Activated CD8-positive, alpha-beta memory T cell treated with anti-CD3 and anti-CD28 coated beads, Interleukin-2, amount 50 U/mL, for 1 hour (primary cell): ENCODE results near the gene COPG2.
"Not testable (repeated sequence)": the region's sequence is repeated elsewhere in the genome, so short reads cannot be mapped to it uniquely, and the experiment has no call there.

Experiments
- DNase-seq: peaks from one replicate; pipeline ENCODE4 v3.0.0-alpha.2; 2020; ENCODE audit errors: extremely low read depth

The COPG2 gene

DNA sequence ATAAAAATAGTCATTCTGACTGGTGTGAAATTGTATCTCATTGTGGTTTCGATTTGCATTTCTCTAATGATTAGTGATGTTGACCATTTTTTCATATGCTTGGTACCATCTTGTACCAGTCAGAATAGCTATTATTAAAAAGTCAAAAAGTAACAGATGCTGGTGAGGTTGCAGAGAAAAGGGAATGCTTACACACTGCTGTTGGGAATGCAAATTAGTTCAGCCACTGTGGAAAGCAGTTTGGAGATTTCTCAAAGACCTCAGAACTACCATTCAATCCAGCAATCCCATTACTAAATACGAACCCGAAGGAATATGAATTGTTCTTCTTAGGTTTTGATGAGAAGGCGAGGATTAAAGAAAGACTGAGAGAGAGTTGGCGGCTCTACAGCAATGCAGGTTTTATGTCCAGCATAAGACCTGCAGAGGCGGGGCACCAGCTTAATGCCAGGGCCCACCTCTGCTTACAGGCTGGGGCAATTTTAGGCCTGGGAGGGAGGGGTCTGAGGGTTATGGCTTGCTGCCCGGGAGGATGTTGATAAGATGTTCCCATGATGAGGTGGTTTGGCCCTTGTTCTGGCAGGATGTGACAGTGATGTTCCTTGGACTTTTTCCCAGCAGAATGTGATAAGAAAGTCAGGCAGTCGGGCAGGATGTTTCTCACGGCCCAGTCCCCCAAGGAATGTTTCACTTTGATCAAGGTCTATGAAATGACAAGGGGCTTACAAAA, 102.2 kb downstream of the COPG2 start:
- no peak for DNase-seq

DNA sequence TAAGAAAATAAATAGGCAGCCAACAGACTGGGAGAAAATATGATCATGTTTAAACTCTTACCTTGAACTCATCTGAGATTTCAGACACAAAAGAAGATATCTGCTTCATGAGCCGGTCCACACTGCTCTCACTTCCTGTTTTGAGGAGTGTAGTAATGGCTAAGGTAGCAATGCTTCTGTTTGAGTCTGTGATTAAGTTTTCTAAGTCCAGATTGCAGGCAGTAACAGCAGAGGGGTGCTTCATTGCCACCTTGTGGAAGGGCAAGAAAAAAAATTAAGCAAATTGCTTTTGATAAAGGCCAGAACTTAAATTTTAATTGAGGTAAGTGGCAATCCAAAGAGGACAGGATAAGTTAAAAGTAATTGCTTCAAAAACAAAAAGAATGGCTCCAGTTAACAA, 107.6 kb downstream of the COPG2 start:
- no peak for DNase-seq

DNA sequence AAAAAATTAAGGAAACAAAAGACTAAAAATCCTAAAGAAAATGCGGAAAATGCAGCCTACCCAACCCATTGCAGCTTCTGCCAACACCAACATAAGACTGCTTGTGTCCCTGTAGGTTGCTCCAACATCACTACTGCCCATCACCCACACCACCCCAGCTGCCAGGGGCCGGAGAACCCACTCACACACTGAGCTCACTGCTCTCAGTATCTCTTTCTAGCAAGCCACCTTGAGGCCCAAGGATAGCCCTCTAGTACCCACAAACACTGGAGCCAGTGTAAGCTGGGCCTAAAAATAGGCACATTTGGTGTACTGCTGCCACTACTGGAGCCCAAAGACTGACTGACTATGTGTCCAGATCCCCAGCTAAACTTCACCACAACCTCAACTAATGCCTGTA, 109.4 kb downstream of the COPG2 start:
- DNase-seq = no peak

DNA sequence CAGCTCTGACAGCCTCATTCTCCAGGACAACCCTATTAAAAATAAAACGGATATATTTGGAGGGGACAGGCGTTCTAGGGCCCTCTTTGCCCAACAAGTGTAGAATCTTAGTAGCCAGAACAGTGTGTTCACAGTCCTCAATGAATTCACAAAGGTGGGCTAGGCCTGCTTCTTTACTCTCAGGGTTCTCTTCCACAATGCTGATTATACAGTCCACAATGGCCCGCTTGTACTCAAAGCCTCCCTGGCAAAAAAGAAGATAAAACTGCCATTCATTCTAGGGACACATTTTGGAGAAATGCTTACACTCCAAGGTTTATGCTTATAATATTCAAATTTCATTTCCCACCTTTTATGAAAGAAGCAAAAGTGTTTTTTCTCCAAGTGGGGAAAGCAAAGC, 114.1 kb downstream of the COPG2 start:
- no peak for DNase-seq

GRCh38 chr7:130553398-130554029, 115.0 kb downstream of the COPG2 start:
- DNase-seq = no peak

DNA sequence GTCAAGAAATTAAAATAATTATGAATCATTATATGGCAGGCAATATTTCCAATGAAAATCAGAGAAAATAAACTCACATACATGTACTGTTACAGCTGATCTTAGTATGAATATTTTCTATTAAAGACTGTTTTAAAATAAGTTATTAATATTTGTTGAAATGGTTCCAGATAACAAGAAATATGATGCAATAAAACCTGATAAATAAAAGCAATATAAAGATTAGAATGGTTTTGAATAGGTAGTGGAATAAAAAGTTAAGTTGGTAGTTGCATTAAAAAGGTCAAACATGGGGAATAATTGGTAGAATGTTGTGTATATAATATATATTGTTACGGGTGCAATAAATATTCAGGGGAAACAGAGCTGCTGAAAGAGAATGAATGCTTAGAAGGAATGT, 124.2 kb downstream of the COPG2 start:
- no peak for DNase-seq

GRCh38 chr7:130543487-130544010, 125.0 kb downstream of the COPG2 start:
- no peak for DNase-seq

GRCh38 chr7:130542297-130542696, 126.3 kb downstream of the COPG2 start:
- not testable (repeated sequence) for DNase-seq

- not testable (repeated sequence) for DNase-seq
These were observed 127.3 kb downstream of the COPG2 start for GRCh38 chr7:130541287-130541686.

GRCh38 chr7:130537894-130538293, 130.7 kb downstream of the COPG2 start:
- not testable (repeated sequence) for DNase-seq

GRCh38 chr7:130529417-130529816, 139.1 kb downstream of the COPG2 start:
- DNase-seq = no peak

DNA sequence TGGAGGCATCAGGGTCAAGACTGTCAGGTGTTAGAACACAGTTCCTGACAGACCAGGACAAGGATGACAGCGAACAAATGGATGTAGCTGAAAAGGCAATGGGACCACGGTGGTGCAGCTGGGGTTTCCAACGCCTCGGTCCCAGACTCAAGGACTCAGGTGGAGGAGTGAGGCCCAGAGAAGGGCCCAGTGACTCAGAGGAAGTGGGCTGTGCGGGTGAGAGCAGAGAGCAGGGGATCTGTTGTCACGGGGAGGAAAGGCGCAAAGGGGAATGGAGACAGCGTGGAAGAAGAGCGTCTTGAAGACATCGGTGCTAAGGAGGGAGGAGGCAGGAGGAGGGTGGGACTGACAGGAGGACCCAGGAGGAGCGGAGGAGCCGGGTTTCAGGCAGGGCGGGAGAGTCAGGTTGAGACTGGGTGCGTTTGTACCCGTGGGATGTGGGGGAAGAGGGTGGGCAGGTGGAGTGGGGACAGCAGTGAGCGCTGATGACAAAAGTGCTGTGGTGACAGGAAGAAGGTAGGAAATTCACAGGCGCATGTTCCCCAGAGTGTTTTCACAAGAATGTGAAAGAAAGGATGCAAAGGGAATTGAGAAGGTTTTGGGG, 140.7 kb downstream of the COPG2 start:
- DNase-seq = not testable (repeated sequence)

- DNase-seq = no peak
These were observed 143.9 kb downstream of the COPG2 start for GRCh38 chr7:130524628-130525027.

DNA sequence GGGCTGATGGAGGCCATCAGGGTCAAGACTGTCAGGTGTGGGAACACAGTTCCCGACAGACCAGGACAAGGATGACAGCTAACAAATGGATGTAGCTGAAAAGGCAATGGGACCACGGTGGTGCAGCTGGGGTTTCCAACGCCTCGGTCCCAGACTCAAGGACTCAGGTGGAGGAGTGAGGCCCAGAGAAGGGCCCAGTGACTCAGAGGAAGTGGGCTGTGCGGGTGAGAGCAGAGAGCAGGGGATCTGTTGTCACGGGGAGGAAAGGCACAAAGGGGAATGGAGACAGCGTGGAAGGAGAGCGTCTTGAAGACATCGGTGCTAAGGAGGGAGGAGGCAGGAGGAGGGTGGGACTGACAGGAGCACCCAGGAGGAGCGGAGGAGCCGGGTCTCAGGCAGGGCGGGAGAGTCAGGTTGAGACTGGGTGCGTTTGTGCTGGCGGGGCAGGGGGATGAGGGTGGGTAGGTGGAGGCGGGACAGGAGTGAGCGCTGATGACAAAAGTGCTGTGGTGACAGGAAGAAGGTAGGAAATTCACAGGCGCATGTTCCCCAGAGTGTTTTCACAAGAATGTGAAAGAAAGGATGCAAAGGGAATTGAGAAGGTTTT, 144.9 kb downstream of the COPG2 start:
- DNase-seq = not testable (repeated sequence)

DNA sequence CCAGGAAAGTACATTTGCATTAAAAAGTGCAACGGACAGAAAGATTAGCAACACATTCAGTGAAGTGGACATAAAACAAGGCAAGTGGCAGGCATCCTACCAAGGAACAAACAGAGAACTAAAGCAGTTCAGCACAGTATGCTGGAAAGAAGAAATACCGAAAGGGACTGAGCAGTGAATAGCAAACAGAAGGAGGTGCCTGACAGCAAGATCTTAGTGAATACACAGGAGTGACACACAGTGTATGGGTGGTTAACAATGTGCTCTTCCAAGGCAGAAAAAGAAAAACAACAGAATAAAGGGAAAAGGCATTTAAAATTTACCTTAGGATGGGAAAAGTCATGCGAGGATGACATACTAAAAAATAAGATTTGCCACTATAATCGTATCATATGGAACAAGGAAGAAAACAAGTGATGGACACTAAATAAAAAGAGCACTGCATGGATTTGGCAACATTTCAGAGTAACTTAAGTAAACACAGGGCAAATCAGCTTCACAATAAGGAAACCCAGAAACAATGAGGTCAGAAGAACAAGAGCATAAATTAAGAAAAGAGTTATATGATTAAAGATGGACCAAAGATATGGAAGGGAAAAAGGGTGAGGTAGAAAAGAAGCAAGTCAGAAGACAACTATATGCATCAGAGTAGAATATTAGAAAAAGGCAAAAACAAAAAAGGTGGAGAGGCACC, 147.1 kb downstream of the COPG2 start:
- DNase-seq = no peak

DNA sequence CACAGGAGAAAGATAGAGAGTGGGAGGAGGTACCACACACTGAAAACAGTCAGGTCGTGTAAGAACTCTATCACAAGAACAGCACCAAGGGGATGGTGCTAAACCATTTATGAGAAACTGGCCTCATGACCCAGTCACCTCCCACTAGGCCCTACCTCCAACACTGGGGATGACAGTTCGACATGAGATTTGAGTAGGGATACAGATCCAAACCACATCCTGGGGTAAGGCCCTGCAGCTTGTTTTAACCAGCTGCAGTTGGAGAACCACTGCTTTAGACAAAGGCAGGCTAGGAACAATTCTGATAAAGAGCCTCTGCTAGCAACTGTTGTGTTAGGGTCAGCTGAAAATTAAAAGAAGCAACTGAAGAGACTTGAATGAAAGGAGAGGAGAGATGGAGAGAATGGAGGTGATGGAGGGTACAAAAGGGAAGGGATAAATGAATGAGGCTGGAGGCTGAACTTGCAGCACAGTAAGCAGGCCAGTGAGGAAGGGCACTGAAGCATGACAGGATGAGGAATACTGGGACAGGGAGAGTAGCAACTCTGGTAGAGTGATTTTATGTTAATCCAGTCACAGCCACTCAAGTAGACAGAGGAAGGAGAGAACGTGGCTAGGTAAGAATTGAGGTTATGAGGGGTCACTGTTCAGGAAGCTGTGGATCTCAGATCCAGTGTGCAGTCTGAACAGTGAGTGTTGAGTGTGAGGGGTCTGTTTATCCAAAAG, 153.1 kb downstream of the COPG2 start:
- no peak for DNase-seq

GRCh38 chr7:130513447-130513846, 155.1 kb downstream of the COPG2 start:
- DNase-seq = no peak

GRCh38 chr7:130512038-130512437, 156.5 kb downstream of the COPG2 start:
- not testable (repeated sequence) for DNase-seq

DNA sequence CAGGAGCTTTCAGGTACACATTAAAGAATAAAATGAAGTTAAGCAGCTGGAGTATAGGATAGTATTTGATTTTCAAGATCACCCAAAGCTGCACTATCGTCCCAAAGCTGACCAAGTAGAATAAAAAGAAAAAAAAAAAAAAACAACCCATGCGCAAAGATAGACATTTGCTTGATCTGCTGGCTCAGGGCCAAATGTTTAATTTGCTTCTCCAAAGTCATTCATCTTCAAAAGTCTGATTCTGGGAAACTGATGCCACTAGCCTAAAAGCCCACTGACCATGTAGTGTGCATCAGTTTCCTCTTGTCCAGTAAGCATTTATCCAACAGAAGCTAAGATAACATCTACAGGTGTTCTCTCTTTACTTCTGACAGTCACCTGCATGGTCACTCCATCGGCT, 162.2 kb downstream of the COPG2 start:
- DNase-seq = no peak

DNA sequence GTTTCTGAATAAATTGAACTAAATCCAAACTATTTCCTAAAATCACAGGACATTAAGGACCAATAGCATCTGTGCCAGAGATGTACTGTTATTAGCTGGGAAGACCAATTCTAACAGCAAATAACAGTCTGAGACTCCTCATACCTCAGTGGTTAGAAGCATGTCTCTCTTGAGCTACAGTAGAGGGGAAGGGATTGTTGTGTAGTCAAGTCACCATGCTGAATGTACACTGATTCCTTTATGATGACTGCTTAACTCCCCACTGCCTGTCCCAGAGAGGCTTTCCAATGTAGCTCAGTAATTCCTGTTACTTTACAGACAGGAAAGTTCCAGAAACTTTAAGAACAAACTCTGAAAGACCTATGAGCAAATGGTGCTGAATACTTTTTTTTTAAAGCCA, 162.8 kb downstream of the COPG2 start:
- no peak for DNase-seq

DNA sequence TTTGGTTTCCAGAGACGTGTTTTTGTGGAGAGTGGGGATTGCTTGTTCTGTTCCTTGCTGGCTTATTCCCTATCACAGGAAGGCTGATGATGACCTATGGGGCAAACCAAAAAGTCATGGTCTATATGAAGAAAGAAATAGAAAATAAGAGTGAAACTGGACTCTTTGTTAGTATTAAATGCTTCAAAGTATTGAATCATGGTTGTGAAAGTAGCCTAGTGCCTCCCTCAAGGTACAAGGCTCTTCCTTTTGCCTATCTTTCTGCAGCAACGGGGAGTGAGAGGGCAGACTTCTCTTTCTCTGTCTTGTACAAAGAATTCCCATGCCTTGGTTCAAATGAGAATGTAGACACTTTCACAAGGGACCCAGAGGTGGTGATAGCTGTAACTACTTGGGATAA, 167.6 kb downstream of the COPG2 start:
- DNase-seq = no peak
